Lower lobe of right lung (tissue), 2 donors: Measurements from ENCODE around the gene NSD1. TPM values are rescaled to one million over a fixed set of nuclear protein-coding genes. Genes with fewer than 3 reads are reported as not detected.
A peak's percentile ranks its signal among the peaks of the same experiment; 100 is the strongest.
"Not testable (repeated sequence)": the region's sequence is repeated elsewhere in the genome, so short reads cannot be mapped to it uniquely, and the experiment has no call there.

ENCODE experiments used
- ATAC-seq, 2 donors: fragments of 200-7000 bp; cut with Tn5 transposase; one replicate each; pipeline ENCODE4 v1.9.1; 2020 to 2022; ENCODE audit warnings: mild to moderate bottlenecking in 2 of 2, moderate library complexity in 2 of 2
- DNase-seq: peaks from one replicate; pipeline ENCODE4 v3.0.0-alpha.2; 2020
- H3K27ac ChIP-seq: fragments of 200-600 bp; one replicate; pipeline ENCODE4 v1.8.0; 2022
- H3K27me3 ChIP-seq: fragments of 200-600 bp; one replicate; pipeline ENCODE4 v1.8.0; 2022; ENCODE audit warnings: low read depth
- H3K36me3 ChIP-seq: fragments of 200-600 bp; one replicate; pipeline ENCODE4 v1.8.0; 2022; ENCODE audit warnings: mild to moderate bottlenecking
- H3K4me1 ChIP-seq: fragments of 200-600 bp; one replicate; pipeline ENCODE4 v1.8.0; 2022
- H3K4me3 ChIP-seq: fragments of 200-600 bp; one replicate; pipeline ENCODE4 v1.8.0; 2022; ENCODE audit warnings: mild to moderate bottlenecking
- H3K9me3 ChIP-seq: fragments of 200-600 bp; one replicate; pipeline ENCODE4 v1.8.0; 2022
- intact Hi-C: fragments of 100-400 bp; cut with DNase I; formaldehyde crosslinking; loops from one replicate; pipeline ENCODE4 v1.11.0; 2022
- total RNA-seq: library from RNA; stranded (reverse); fragmentation: NEBNext Ultra II Directional; extraction: Animal tissue kit (Norgen Biotek cat#: 25700); gene quantifications from one replicate; pipeline ENCODE4 v1.2.1, GENCODE V29; 2021
- TF ChIP-seq, protein P1 (sequence below): fragments of 200-600 bp; IDR thresholded peaks from one replicate; pipeline ENCODE4 v1.8.0; 2022; ENCODE audit warnings: antibody characterized with exemption, mild to moderate bottlenecking
- donor health status: DM: no; HTN: yes; CAD: no; lungs with severe emphysema.

Gene NSD1
- total RNA-seq, 1 donor from 2014 or later = 75.5 TPM

GRCh38 chr5:177169271-177169670, 35.7 kb downstream of the NSD1 start:
- DNase-seq = no peak
- Histone ChIP-seq H3K27me3 (no peaks in the 10 kb centered on the region), H3K27ac (no peak overlapping the region), H3K4me1 (peaks cover 8% of the 10 kb centered on the region), H3K9me3 (no peaks in the 10 kb centered on the region), H3K4me3 (no peak overlapping the region), H3K36me3 (peaks cover 26% of the 10 kb centered on the region)
- TF ChIP-seq, protein P1, sequence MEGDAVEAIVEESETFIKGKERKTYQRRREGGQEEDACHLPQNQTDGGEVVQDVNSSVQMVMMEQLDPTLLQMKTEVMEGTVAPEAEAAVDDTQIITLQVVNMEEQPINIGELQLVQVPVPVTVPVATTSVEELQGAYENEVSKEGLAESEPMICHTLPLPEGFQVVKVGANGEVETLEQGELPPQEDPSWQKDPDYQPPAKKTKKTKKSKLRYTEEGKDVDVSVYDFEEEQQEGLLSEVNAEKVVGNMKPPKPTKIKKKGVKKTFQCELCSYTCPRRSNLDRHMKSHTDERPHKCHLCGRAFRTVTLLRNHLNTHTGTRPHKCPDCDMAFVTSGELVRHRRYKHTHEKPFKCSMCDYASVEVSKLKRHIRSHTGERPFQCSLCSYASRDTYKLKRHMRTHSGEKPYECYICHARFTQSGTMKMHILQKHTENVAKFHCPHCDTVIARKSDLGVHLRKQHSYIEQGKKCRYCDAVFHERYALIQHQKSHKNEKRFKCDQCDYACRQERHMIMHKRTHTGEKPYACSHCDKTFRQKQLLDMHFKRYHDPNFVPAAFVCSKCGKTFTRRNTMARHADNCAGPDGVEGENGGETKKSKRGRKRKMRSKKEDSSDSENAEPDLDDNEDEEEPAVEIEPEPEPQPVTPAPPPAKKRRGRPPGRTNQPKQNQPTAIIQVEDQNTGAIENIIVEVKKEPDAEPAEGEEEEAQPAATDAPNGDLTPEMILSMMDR = no peak
- intact Hi-C loops = no loop called here
- no peak for ATAC-seq

DNA sequence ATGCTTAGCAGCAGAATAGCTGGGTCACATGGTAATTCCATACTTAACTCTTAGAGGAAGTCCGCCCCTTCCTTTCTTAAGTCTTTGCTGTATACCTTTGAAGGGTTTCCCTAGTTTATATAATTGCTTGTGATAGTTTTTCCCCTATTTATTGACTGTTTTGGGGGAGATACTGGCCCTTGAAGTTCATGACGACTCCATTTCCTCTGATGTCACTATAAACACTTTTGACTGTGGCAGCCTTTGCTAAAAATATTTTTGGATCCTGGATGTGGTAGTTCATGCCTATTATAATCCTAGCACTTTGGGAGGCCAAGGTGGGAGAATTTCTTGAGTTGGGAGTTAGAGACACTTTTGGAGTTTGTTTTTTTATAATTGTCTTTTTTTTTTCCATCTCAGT, 38.4 kb downstream of the NSD1 start:
- peaks cover 11% of the 10 kb centered on the region for H3K36me3 ChIP-seq
- DNase-seq = no peak
- intact Hi-C loops = no loop called here
- H3K27ac ChIP-seq = no peak overlapping the region
- no peaks in the 10 kb centered on the region for H3K9me3 ChIP-seq
- no peak overlapping the region for H3K4me3 ChIP-seq
- TF ChIP-seq, protein P1 = no peak
- ATAC-seq = no peak
- no peaks in the 10 kb centered on the region for H3K27me3 ChIP-seq
- peaks cover 8% of the 10 kb centered on the region for H3K4me1 ChIP-seq

DNA sequence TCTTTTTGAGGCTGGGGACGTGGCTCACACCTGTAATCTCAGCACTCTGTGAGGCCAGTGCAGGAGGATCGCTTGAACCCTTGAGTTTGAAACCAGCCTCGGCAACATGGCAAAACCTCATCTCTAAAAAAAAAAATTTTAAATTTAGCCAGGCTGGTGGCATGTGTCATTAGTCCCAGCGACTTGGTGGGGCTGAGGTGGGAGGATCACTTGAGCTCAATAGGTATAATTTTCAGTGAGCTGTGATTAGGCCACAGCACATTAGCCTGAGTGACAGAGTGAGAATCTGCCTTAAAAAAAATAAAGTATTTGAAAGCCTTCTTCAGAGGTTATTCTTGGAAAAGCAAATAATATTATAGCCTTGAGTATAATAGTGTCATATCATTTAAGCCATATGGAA, 41.8 kb downstream of the NSD1 start:
- intact Hi-C loops = no loop called here
- no peak for DNase-seq

GRCh38 chr5:177176175-177176711, 42.7 kb downstream of the NSD1 start:
- intact Hi-C loops = no loop called here
- Histone ChIP-seq H3K36me3 (peaks cover 8% of the 10 kb centered on the region), H3K4me1 (peaks cover 22% of the 10 kb centered on the region)

More for the DNA sequence above, 41.8 kb downstream of the NSD1 start:
- Histone ChIP-seq H3K36me3 (peaks cover 7% of the 10 kb centered on the region), H3K4me3 (no peak overlapping the region), H3K9me3 (no peaks in the 10 kb centered on the region), H3K4me1 (peaks cover 22% of the 10 kb centered on the region), H3K27me3 (no peaks in the 10 kb centered on the region), H3K27ac (no peak overlapping the region)
- TF ChIP-seq, protein P1 = no peak
- ATAC-seq = no peak

DNA sequence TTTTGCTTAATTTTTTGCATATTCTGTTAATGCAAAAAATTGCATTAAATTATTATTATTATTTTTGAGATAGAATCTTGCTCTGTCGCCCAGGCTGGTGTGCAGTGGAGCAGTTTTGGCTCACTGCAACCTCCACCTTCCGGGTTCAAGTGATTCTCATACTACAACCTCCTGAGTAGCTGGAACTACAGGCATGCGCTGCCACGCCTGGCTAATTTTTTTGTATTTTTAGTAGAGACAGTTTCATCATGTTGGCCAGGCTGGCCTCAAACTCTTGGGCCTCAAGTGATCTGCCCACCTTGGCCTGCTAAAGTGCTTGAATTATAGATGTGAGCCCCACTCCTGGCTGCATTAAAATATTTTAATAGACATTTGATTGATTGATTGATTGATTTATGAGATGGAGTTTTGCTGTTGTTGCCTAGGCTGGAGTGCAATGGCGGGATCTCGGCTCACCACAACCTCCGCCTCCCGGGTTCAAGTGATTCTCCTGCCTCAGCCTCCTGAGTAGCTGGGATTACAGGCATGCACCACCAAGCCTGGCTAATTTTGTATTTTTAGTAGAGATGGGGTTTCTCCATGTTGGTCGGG, 44.4 kb downstream of the NSD1 start:
- H3K27ac ChIP-seq, DNase-seq, intact Hi-C loops, H3K27me3 ChIP-seq, H3K9me3 ChIP-seq, H3K4me3 ChIP-seq, ATAC-seq: not testable (repeated sequence)
- Histone ChIP-seq H3K4me1 (peaks cover 18% of the 10 kb centered on the region), H3K36me3 (peaks cover 15% of the 10 kb centered on the region)

More at GRCh38 chr5:177176175-177176711, 42.7 kb downstream of the NSD1 start:
- DNase-seq = no peak
- Histone ChIP-seq H3K4me3 (no peak overlapping the region), H3K27me3 (no peaks in the 10 kb centered on the region), H3K27ac (no peak overlapping the region), H3K9me3 (no peaks in the 10 kb centered on the region)
- TF ChIP-seq, protein P1 = no peak
- no peak for ATAC-seq

DNA sequence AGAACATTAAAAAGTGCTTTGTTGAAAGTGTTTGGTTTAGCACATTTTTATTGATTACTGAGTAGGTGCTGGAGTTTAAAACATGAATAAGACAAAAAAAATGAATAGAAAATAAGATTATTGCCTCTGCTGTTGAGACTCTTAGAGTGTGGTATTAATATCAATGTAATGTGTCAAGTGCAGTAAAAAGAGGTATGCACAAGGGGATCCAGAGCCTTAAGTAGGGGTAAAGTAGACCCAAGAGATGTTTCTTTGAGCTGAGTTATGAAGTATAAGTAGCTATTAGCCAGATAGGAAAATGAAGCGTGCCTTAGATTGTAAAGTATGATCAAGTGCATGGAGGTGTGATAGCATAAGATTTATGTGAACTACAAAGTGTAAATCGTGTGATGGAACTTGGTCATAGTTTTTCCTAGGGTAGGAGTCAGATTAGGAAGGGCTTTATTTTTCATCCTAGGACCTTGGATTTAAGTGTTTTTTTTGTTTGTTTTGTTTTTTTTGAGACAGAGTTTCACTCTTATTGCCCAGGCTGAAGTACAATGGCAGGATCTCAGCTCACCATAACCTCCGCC, 45.2 kb downstream of the NSD1 start:
- Histone ChIP-seq H3K4me3 (no peak overlapping the region), H3K9me3 (no peaks in the 10 kb centered on the region), H3K27ac (no peak overlapping the region), H3K36me3 (peaks cover 15% of the 10 kb centered on the region), H3K27me3 (no peaks in the 10 kb centered on the region), H3K4me1 (peaks cover 15% of the 10 kb centered on the region)
- intact Hi-C loops = no loop called here
- TF ChIP-seq, protein P1 = no peak
- ATAC-seq (peak in 1 of 2 donors; percentile 32), DNase-seq (no peak)
